A204.1 (cell line): ENCODE measurements around the gene VIPR1.
"Not testable (repeated sequence)": the region's sequence is repeated elsewhere in the genome, so short reads cannot be mapped to it uniquely, and the experiment has no call there.

Experiments
- FAIRE-seq: peaks from 2 replicates; lab custom pipeline; 2012; peaks lifted over from hg19 to GRCh38; lab: Jason Lieb, UNC

Gene VIPR1

GRCh38 chr3:42535981-42536784, 33.7 kb downstream of the VIPR1 start:
- no peak for FAIRE-seq

DNA sequence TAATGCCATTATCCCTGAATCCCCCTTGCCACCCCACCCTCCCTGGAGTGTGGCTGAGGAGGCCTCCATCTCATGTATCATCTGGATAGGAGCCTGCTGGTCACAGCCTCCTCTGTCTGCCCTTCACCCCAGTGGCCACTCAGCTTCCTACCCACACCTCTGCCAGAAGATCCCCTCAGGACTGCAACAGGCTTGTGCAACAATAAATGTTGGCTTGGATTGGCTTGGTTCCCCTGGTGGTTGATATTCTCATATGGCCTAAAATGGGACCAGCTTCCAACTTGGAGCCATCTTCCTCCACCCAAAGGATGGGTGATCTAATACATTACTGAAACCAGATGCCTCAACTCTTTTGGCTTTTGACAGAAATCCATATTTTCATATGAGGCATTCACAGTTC, 34.9 kb downstream of the VIPR1 start:
- FAIRE-seq = no peak

GRCh38 chr3:42539871-42540714, 37.6 kb downstream of the VIPR1 start:
- no peak for FAIRE-seq

DNA sequence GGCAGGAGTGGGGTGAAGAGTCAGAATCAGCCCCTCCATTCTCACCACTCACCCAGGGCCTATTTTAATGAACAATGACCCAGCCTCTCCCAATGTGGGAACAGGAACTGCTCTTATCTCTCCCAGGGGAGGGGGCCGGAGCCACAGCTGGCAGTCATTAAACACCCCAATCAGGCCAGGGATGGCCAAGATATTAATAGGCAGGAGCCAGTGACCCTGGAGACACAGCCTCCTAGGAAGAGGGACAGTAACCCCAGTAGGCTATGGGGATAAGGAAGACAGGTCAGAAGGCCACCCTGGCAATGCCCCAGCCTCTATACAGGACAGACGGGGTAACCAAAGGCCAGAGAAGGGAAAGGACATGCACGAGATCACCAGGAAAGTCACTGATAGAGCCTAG, 38.6 kb downstream of the VIPR1 start:
- no peak for FAIRE-seq

- no peak for FAIRE-seq
Measured at GRCh38 chr3:42544492-42545283, 42.2 kb downstream of the VIPR1 start.

GRCh38 chr3:42545284-42545900, 42.9 kb downstream of the VIPR1 start:
- no peak for FAIRE-seq

- FAIRE-seq = no peak
Measured at GRCh38 chr3:42546691-42547213, 44.3 kb downstream of the VIPR1 start.

GRCh38 chr3:42547401-42547945, 45.0 kb downstream of the VIPR1 start:
- no peak for FAIRE-seq

GRCh38 chr3:42549131-42549530, 46.7 kb downstream of the VIPR1 start:
- no peak for FAIRE-seq

GRCh38 chr3:42550250-42550649, 47.8 kb downstream of the VIPR1 start:
- FAIRE-seq = no peak

GRCh38 chr3:42552830-42553229, 50.4 kb downstream of the VIPR1 start:
- no peak for FAIRE-seq

- FAIRE-seq = no peak
Measured at GRCh38 chr3:42556089-42556632, 53.7 kb downstream of the VIPR1 start.

- FAIRE-seq = not testable (repeated sequence)
Measured at GRCh38 chr3:42556817-42557216, 54.4 kb downstream of the VIPR1 start.

DNA sequence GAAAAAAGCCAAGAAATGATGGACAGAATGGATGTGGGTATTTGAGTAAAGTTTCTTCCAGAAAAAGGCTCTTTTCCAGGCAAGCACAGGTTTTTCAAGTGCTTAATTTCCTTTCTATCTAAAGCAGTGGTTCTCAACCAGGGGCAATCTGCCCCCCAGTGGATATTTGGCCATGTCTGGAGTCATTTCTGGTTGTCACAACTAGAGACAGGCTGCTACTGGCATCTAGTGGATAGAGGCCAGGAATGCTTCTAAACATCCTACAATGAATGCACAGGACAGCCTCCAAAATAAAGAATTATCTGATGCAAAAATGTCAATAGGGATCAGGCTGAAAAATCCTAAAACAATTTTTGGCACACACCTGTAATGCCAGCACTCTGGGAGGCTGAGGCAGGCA, 55.4 kb downstream of the VIPR1 start:
- no peak for FAIRE-seq

GRCh38 chr3:42562047-42562907, 59.8 kb downstream of the VIPR1 start:
- no peak for FAIRE-seq

GRCh38 chr3:42569593-42570142, 67.2 kb downstream of the VIPR1 start:
- FAIRE-seq = no peak

DNA sequence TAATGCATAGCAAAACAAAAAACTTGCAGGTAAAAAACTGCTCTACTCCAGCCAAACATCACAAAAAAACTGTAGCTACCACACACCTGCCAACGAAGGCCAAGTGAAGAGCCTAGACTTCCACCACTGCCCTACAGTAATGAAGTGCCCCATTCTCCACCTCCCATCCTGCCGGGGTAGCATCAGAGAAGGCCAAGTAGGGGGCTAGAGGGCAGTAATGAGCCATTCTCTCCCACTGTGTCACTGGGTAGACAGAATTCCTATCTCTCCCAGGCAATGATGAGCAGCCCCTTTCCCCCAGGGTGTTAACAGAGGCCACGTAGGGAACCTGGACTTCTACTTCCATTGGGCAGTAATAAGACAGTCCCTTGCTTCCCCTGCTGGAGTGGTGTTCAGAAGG, 69.8 kb downstream of the VIPR1 start:
- FAIRE-seq = no peak

GRCh38 chr3:42575137-42575741, 72.8 kb downstream of the VIPR1 start:
- FAIRE-seq = no peak

GRCh38 chr3:42578054-42578453, 75.6 kb downstream of the VIPR1 start:
- FAIRE-seq = no peak

DNA sequence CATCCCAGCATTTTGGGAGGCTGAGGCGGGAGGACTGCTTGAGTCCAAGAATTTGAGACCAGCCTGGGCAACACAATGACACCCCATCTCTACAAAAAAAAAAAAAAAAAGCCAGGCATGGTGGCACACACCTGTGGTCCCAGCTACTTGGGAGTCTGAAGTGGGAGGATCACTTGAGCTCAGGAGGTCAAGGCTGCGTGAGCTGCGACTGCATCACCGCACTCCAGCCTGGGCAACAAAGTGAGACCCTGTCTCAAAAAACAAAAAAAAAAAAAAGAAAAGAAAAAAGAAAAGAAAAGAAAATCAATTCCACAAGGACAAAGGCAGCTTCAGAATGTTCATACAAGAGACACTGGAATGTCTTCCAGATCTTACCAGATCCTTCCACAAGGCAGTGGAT, 76.9 kb downstream of the VIPR1 start:
- FAIRE-seq = not testable (repeated sequence)
